DOHH2 (cell line): ENCODE measurements around the gene UFD1.

Source experiments
- CTCF ChIP-seq: fragments of 200-600 bp; sonication (generic); IDR thresholded peaks from one replicate; pipeline ENCODE4 v1.5.1; 2014; ENCODE audit warnings: antibody characterized with exemption, mild to moderate bottlenecking, low read depth, low read length; ENCODE audit not compliant: poor library complexity, severe bottlenecking
- EZH2phosphoT487 ChIP-seq: fragments of 200-600 bp; sonication (generic); IDR thresholded peaks from 2 replicates; pipeline ENCODE4 v1.6.1; 2017; ENCODE audit warnings: borderline replicate concordance, mild to moderate bottlenecking, antibody characterized with exemption, low read length, moderate library complexity, mixed read lengths

DNA sequence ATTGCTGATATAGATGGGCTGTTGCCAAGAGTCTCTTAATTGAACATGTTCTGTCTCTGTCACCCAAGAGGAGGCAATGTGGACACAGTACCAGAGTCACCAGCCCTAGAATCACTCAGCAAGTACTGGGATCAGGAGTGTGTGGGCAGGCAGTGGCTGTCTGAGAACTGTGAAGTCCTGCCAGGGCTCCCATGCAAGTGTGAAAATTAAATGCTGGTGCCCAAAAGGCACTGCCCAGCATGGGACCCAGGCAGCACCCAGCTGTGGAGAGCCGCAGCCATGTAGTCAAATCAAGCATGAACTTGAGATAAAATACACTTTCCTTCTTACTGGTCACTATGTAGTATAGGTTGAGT, 67.3 kb downstream of the UFD1 start:
- no peak for TF ChIP-seq CTCF
- no peak for TF ChIP-seq EZH2phosphoT487
